AG09309 (cell line): ENCODE measurements around the gene COA1.

Source experiments
- DNase-seq: peaks from one replicate; pipeline ENCODE4 v3.0.0-alpha.2; 2010; ENCODE audit warnings: low read depth
- H3K4me3 ChIP-seq: 2 replicates; pipeline ENCODE4 v1.5.1; 2011; ENCODE audit warnings: mild to moderate bottlenecking, low read depth, low read length, moderate library complexity; ENCODE audit not compliant: control insufficient read depth
- CTCF ChIP-seq: IDR thresholded peaks from 2 replicates; pipeline ENCODE4 v1.5.1; 2011; ENCODE audit warnings: mild to moderate bottlenecking, low read depth, low read length, inconsistent platforms; ENCODE audit not compliant: insufficient read depth, control insufficient read depth; ENCODE audit errors: missing control alignments

Gene COA1

DNA sequence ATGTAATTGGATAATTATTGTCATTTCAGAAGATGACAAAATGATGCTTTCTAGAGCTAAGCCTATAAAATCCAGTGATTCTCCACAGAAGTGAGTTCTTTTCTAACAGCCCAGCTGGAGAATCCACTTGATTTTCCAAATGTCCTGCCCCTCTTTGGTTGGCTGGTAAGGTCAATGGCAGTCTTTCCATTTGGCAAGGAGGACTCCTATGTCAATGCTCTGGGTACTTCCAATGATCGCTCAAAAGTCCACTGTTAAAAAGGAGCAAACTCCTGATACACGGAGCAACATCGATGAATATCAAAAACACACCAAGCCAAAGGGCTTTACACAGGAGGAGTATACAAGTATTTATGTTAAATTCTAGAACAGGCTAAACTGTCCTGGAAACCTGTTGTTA, 88.6 kb downstream of the COA1 start:
- no peak for TF ChIP-seq CTCF
- H3K4me3 ChIP-seq: no peak overlapping the region
- DNase-seq: no peak

DNA sequence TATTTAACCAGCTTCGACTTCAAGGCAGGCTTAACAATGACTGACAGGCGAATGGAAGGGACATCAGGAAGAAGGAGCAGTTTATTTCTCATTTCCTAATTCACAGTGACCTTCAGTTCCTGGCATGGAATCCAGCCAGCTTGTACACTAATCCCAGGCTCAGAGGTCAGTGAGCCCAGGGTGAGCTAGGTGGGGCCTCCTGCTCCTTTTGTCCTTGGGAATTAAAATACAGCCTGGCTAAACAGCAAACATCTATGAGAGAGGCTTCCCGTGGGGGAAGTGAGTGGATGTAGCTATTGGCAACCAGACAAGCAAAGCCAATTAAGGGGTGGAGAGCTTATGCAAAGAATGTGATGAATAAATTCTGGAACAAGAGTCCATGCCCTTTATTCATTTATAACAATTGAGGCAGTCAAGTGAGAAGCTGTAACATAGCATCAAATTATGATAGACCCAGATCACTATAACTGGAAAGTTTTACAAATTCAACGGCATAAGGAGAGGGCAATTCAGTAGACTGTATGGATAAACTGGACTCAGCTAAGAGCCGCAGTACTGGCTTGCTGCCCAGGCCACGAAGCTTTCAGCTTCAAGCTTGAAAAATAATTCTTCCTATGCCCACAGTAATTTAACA, 89.3 kb downstream of the COA1 start:
- TF ChIP-seq CTCF: no peak
- no peak overlapping the region for H3K4me3 ChIP-seq
- no peak for DNase-seq

GRCh38 chr7:43637114-43637806, 92.1 kb downstream of the COA1 start:
- DNase-seq: no peak
- H3K4me3 ChIP-seq: no peak overlapping the region
- no peak for TF ChIP-seq CTCF

- H3K4me3 ChIP-seq: no peak overlapping the region
- DNase-seq: no peak
- no peak for TF ChIP-seq CTCF
Measured at GRCh38 chr7:43636093-43636492, 93.2 kb downstream of the COA1 start.

GRCh38 chr7:43634384-43634783, 94.9 kb downstream of the COA1 start:
- no peak overlapping the region for H3K4me3 ChIP-seq
- no peak for TF ChIP-seq CTCF
- DNase-seq: no peak

DNA sequence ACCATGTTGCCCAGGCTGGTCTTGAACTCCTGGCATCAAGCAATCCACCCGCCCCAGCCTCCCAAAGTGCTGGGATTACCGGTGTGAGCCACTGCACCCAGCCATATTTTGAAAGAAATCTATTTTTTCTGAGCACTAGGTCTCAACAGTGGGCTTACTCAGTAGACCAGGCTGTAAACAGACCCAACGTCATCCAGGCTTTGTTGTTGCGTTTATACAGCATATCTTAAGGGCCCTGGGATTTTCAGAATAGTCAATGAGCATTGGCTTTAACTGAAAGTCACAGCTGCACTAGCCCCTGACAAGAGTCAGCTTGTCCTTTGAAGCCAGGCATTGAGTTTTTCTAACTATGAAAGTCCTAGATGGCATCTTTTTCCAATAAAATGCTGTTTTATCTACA, 96.6 kb downstream of the COA1 start:
- DNase-seq: no peak
- no peak for TF ChIP-seq CTCF

More for the DNA sequence above, 96.6 kb downstream of the COA1 start:
- H3K4me3 ChIP-seq: no peak overlapping the region
